H1 (cell line): ENCODE measurements around the gene NAIF1.

Experiments used
- CEBPB ChIP-seq: IDR thresholded peaks from 2 replicates; pipeline ENCODE4 v1.6.1; 2012; ENCODE audit warnings: low read depth, low read length
- EZH2 ChIP-seq: fragments of 200-600 bp; sonication (generic); IDR thresholded peaks from 2 replicates; pipeline ENCODE4 v1.7.1; 2012; ENCODE audit warnings: low read depth, mild to moderate bottlenecking, moderate library complexity, low read length, inconsistent platforms; ENCODE audit not compliant: severe bottlenecking
- GTF2F1 ChIP-seq: IDR thresholded peaks from 2 replicates; pipeline ENCODE4 v1.6.1; 2012; ENCODE audit warnings: low read depth, low read length, improper control_type of control experiment, borderline replicate concordance
- NANOG ChIP-seq: IDR thresholded peaks from 2 replicates; pipeline ENCODE4 v1.6.1; 2011; ENCODE audit warnings: low read length, low read depth, mild to moderate bottlenecking, inconsistent platforms; ENCODE audit not compliant: insufficient read depth, poor library complexity, severe bottlenecking
- POLR2AphosphoS5 ChIP-seq: IDR thresholded peaks from 2 replicates; pipeline ENCODE4 v1.6.1; 2011; ENCODE audit warnings: low read depth, low read length
- SIX5 ChIP-seq: IDR thresholded peaks from 2 replicates; pipeline ENCODE4 v1.6.1; 2011; ENCODE audit warnings: mild to moderate bottlenecking, low read depth, low read length
- SP2 ChIP-seq: IDR thresholded peaks from 2 replicates; pipeline ENCODE4 v1.6.1; 2012; ENCODE audit warnings: mild to moderate bottlenecking, low read length, inconsistent platforms
- TAF1 ChIP-seq: IDR thresholded peaks from 2 replicates; pipeline ENCODE4 v1.6.1; 2011; ENCODE audit warnings: mild to moderate bottlenecking, low read depth, low read length
- TCF12 ChIP-seq: IDR thresholded peaks from 2 replicates; pipeline ENCODE4 v1.6.1; 2011; ENCODE audit warnings: low read depth, mild to moderate bottlenecking, low read length
- YY1 ChIP-seq: IDR thresholded peaks from 2 replicates; pipeline ENCODE4 v1.6.1; 2011; ENCODE audit warnings: low read depth, mild to moderate bottlenecking, low read length
- TF ChIP-seq, protein P1 (sequence below), 3 experiments: IDR thresholded peaks; 1 replicate in 2 of 3; 2 replicates in 1 of 3; pipeline versions ENCODE4 v1.5.1 to v1.6.1; 2011; ENCODE audit warnings: low read length in 3 of 3, mild to moderate bottlenecking in 3 of 3, inconsistent platforms in 2 of 3, low read depth in 1 of 3, moderate library complexity in 1 of 3; ENCODE audit not compliant: insufficient read depth in 1 of 3; ENCODE audit errors: control extremely low read depth in 1 of 3

DNA sequence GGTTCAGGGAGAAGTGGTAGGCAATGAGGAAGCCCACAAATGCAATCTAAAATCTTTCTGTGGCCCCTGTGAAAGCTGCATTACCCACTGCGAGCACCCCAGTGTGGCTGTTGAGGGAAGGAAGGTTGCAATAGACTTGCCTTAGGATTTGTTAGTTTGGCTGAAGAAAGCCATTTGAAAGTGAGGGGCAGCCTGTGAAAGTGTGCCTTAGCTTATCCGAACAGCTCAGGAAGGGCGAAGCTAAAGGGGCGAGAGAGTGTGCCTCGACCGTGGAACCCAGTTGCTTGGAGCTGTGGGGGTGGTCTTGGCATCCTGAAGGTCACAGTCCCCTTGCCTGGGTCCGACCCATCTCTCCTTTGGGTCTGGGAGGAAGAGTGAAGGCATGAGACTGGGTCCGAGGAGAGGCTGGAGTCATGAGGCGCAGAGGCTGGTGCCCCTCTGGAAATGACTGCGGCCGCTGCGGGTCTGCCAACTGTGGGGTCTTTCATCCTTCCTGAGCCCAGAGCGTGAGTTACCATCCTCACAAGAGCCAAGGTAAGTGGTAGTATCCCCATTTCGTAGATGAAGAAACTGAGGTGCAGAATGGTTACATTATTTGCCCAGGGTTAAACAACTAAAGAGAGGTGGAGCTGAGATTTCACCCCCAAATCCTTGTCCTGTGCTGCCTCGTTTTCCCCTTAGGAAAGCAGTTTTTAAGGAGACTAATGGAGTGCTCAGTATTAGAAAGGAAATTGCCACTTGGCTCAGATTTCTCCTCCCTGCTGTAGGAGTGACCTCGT, 25.3 kb upstream of the NAIF1 start:
- TF ChIP-seq, protein P1, sequence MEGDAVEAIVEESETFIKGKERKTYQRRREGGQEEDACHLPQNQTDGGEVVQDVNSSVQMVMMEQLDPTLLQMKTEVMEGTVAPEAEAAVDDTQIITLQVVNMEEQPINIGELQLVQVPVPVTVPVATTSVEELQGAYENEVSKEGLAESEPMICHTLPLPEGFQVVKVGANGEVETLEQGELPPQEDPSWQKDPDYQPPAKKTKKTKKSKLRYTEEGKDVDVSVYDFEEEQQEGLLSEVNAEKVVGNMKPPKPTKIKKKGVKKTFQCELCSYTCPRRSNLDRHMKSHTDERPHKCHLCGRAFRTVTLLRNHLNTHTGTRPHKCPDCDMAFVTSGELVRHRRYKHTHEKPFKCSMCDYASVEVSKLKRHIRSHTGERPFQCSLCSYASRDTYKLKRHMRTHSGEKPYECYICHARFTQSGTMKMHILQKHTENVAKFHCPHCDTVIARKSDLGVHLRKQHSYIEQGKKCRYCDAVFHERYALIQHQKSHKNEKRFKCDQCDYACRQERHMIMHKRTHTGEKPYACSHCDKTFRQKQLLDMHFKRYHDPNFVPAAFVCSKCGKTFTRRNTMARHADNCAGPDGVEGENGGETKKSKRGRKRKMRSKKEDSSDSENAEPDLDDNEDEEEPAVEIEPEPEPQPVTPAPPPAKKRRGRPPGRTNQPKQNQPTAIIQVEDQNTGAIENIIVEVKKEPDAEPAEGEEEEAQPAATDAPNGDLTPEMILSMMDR (IDR thresholded peaks at IDR 0.05; ENCODE audit: control extremely low read depth in 1 of 3, insufficient read depth in 1 of 3, low read depth in 1 of 3, low read length in 3 of 3), result no peak
- TF ChIP-seq CEBPB, result no peak
- no peak for TF ChIP-seq SIX5
- TF ChIP-seq GTF2F1, result no peak
- TF ChIP-seq TAF1, result no peak
- TF ChIP-seq TCF12, result no peak
- no peak for TF ChIP-seq EZH2
- TF ChIP-seq POLR2AphosphoS5, result no peak
- TF ChIP-seq YY1, result no peak
- no peak for TF ChIP-seq SP2
- no peak for TF ChIP-seq NANOG
